Posterior cingulate gyrus (tissue), 11 donors: ENCODE results near the gene SOX13.
"Not testable (repeated sequence)": the region's sequence is repeated elsewhere in the genome, so short reads cannot be mapped to it uniquely, and the experiment has no call there.

Source experiments
- DNase-seq, 10 donors: peaks; one replicate each; pipeline versions ENCODE4 v3.0.0 to v3.0.0-alpha.2; 2020 to 2021; ENCODE audit warnings: mixed read lengths in 3 of 10
- intact Hi-C: fragments of 100-400 bp; cut with DNase I; formaldehyde crosslinking; loops from one replicate; pipeline ENCODE4 v1.15.1; 2023

SOX13 gene

DNA sequence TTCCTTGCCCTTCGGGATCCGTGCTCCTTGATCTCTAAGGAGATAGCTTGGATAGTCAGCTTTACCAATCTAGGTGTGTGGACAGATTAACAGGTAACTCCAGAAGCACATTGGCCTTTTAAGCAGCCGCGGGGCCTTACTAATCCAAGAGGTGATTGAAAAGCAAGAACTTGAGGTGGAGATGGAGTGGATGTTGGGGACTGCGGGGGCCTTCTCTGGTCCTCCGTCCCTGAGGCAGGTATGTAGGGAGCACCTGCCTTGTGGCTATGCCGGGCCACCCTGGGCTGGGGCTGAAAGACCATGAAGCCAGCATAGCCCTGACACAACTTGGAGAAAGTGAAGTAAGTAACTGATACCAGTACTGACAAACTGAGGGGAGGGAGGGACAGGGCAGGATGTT lies 10.6 kb downstream of the SOX13 start:
- DNase-seq = peak in 1 of 10 donors; percentile 67
- intact Hi-C loops = no loop called here

DNA sequence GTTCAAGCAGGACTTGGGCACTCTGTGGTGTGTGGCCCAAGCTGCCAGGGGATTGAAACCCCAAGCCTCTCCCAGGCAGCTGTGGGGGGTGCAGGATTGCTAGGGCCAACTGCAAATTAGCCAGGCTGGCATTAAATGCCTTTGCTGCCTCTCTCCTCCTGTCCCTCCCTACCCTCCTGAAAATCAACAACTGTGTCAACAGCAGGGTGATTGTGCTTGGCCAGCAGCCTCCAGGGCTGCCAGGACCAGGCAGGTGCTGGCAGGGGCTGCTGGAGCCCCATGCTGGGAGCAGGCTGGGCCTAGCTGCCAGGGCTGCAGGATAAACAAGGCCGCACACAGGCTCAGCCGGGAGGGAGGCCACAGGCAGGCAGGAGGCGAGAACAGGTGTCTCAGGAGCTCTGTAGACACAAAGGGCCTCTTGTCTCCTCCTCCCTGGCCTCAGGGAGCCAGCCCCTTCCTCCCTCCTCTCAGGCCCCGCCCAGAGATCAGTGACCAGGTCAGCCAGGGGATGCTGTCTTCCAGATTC lies 11.4 kb downstream of the SOX13 start:
- intact Hi-C loops = no loop called here
- peak in 8 of 10 donors; percentile 13 to 91 (median 62) for DNase-seq

DNA sequence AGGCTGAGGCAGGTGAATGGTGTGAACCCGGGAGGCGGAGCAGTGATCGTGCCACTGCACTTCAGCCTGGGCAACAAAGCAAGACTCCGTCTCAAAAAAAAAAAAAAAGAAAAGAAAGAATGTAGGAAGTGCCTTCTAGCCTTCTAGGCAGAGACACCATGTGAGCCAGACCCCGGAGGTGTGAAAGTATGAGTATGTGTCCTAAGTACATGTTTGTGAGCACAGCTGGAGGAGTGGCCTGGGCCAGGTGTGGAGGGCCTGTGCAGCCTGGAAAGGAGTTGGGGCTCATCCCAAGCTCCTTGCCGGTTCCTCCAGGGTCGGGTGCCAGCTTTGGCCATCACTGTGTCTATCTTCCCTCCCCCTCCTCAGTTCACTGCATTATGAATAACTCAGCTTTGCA lies 13.0 kb downstream of the SOX13 start:
- peak in 2 of 10 donors; percentile 29 to 72 for DNase-seq
- intact Hi-C loops = no loop called here

DNA sequence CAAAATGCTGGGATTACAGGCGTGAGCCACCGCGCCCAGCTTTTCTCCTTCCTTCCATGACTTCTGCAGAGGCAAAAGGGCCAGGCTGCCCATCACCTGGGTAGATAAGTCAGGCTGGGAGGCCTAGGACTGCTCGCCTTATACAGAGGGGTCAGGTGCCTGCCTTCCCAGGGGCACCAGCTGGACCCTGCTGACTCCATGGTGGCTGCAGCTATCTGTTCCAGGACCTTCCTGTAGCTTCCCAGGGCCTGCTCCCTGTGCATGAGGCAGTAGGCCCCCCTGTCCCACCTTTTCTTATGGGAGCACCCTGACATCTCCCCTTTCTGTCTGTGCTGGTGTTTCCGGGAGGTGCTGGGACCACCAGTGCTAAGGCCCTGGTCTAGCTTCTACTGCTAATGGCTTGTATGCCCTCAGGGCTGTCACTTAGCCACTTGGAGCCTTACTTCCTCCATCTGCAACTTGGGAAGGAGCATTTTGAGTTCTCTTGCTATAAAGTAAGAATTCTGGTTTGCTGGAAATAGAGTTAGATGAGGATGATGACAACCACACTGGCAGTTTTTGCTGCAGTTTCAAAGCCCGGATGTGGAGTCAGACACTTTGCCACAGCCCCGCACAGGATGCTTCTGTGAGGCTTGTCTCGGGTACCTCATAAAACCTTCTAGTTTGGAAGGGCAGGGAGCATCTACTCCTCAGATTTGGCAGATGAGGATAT lies 14.4 kb downstream of the SOX13 start:
- intact Hi-C loops = no loop called here

DNA sequence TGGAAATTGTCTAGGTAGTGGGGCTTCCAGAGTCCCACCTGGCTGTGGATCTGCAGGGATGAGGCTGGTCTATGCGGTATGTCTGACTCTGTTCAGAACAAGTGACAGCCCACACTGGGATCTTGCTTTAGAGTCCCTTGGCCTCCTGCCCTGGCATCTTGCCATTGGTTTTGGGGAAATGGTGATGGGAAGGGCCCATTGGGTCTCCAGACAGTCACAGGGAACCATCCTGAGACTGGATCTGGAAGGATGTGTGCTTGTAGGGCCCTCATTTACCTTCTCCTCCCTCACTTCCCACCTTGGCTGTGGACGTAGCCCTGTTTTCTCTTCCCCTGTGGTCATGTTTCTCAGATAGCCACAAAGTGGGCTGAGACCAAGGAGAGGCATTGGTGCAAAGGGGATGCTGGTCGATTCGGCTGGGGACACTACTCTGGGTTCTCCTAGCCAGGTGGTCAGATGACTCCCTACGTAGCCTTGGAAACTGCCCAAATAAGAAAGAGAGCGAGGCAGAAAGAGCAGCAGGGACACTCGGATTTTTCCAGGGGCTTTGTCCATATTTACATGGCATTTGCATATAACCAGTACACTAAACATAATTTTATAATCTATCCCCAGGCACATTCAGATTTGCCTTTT lies 15.1 kb downstream of the SOX13 start:
- intact Hi-C loops = no loop called here
- DNase-seq = peak in 2 of 10 donors; percentile 11 to 57

More for the DNA sequence above, 14.4 kb downstream of the SOX13 start:
- peak in 2 of 10 donors; percentile 66 to 69 for DNase-seq

DNA sequence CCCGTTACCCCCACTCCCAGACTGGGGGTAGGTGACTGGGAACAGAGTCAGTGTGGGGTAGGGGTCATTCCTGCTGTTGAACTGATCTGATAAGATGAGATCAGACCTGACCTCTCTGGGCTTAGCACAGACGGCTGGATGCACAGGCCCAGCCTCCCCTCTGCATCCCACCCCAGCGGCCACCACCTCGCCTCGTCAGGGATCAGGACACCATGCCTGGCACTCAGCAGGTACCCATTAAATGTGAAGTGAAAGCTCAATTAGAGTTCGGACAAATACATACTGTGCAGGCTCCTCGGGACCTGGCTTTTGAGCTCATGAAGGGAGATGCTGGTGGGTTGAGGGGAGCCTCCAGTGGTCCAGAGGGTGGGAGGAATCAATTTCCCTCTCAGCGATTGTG lies 15.7 kb downstream of the SOX13 start:
- intact Hi-C loops = no loop called here
- peak in 2 of 10 donors; percentile 20 to 43 for DNase-seq

DNA sequence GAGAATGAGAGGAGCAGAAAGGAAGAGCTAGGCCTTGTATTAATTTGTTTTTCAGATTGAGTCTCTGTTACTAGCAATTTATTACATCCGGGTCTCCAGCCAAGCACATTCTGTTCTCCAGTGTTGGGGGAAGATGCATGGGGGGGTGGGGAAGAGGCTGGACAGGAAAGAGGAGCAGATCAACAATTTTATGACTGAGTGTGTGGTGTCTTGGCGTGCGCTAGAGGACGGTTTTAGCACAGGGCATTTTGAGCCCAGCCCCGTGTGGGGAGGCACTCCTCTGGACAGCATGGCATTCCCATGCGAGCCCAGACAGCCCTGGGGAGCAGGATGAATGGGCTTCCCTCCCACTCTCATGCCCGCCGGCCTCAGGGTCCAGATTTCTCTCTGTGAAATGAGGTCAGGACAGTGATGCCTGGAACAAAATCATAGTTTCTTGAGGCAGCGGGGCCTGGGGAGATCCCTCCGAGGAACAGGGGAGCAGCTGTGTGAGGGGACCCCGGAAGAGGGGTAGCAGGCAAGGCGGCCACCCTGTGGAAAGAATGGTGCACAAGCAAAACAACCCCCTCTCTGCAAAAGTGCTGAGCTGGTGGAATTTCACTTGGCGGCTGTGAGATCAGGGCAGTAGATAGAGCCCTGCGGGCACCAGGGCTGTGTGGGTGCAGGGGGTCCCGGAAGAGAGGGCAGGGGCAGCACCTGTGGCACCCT lies 16.3 kb downstream of the SOX13 start:
- intact Hi-C loops = no loop called here
- peak in 2 of 10 donors; percentile 64 to 79 for DNase-seq

DNA sequence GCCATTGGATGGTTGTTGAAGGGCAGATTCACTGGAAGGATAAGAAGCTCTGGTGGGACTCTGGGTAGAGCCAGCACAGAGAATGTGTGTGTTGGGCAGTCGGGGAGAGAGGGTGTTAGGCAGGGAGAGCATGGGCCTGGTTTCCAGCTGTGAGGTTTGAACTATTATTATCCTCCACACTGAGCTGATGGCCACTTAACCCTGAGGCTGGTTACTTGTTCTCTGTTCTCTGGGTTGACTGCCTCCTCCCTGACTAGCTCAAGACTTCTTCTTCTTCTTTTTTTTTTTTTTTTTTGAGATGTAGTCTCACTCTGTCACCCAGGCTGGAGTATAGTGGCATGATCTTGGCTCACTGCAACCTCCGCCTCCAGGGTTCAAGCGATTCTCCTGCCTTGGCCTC lies 17.2 kb downstream of the SOX13 start:
- DNase-seq = peak in 1 of 10 donors; percentile 15
- intact Hi-C loops = not testable (repeated sequence)

DNA sequence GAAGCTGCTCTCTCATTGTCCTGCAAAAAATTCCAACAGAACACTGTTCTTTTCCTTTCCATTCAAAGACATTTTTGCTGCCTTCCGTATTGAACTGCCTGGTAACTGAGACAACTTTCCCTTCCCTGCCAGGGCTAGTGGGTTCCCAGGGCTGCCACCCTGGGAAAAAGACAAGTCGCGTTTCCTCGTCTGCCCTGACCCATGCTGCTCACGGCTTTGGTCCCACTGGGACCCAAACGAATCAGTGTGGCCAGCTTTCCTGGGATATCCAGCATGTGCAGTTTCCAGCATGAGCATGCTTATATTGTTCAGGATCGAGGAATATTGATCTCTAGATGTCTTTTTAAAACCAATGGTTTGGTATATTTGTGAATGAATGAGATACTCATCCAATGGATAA lies 18.2 kb downstream of the SOX13 start:
- intact Hi-C loops = no loop called here
- peak in 2 of 10 donors; percentile 12 to 16 for DNase-seq

DNA sequence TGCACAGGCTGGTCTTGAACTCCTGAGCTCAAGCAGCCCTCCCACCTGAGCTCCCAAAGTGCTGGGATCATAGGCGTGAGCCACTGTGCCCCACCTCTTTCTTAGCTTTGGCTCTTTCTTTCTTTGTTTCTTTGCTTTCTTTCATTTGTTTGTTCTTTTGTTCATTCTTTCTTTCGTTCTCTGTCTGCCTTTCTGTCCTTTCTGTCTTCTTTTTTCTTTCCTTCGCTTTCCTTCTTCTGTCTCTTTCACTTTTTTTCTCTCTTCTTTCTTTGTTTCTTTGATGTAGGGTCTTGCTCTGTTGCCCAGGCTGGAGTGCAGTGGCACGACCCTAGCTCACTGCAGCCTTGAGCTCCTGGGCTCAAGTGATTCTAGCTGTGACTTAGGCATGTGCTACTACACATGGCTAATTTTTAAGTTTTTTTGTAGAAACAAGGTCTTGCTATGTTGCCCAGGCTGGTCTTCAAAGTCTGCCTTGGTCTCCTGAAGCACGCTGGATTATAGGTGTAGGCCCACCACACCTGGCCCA lies 18.9 kb downstream of the SOX13 start:
- intact Hi-C loops = no loop called here
- peak in 1 of 10 donors; percentile 19 for DNase-seq

DNA sequence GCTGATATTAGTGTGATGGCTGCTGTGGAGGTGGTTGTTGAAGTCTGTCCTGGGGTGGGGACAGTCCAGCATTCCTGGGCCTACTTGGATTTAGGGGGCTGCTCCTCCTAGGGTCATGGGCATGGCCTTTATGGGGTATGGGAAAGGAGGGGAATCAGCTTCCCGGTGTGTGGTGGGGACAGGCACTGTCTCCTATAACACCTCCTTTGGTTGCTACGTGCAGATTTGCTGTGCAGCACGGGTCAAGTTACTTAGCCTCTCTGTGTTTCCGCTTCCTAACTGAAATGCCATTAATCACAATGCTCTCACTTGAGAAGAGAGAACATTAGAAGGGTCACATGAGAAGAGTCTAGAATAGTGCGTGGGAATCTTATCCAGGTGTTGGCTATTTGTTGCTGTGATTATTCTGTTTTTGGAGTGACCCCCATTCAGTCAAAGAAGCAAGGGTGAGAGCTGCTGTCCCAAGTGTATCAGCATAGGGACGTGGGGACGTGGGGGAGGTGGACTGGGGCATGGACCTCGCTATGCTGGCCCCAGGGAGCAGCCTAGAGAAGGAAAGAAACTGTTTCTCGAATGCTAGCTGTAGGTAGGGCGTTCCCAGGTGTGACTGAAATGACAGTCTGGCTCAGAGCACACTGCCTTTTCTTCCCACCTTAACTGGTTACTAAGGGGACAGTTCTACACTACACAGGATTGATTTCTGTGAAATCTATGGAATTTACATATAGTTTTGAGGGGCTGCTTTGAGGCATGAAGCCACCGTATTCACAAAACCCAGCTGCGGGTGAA lies 19.9 kb downstream of the SOX13 start:
- DNase-seq = peak in 2 of 10 donors; percentile 15 to 52

DNA sequence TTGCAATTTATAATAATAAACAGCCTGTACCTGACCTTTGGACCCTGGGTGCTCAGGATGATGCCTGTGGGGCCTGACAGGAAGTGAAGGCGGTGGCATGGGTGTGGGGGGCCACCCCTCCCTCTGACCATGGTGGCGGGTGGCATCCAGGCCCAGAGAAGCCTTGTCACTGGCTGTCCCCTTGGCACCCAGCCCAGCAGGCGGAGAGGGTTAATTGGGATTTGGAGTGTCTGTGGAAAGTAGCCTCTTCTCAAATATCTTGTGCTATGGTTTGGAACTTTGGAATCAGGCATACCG lies 20.5 kb downstream of the SOX13 start:
- peak in 2 of 10 donors; percentile 54 to 80 for DNase-seq
- intact Hi-C loops = no loop called here

More for the DNA sequence above, 19.9 kb downstream of the SOX13 start:
- intact Hi-C loops = no loop called here

DNA sequence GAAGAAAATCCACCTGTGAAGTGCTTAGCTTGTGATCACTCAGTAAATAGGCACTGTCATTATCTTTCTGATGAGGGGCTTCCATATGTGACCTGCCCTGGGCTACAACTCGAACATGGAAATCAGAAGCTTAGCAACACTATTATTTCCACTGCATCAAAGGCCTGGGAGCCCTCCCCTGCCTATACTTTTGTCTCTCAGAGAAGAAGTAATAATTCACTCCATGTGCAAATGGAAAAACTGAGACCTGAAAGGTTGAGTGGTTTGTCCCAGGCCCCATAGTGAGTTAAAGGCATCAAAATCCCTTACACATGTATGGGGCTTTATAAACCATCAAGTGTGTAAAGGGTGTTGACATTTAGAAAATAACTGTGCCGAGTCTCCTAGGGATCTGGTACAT lies 20.9 kb downstream of the SOX13 start:
- intact Hi-C loops = no loop called here
- DNase-seq = peak in 1 of 10 donors; percentile 1

DNA sequence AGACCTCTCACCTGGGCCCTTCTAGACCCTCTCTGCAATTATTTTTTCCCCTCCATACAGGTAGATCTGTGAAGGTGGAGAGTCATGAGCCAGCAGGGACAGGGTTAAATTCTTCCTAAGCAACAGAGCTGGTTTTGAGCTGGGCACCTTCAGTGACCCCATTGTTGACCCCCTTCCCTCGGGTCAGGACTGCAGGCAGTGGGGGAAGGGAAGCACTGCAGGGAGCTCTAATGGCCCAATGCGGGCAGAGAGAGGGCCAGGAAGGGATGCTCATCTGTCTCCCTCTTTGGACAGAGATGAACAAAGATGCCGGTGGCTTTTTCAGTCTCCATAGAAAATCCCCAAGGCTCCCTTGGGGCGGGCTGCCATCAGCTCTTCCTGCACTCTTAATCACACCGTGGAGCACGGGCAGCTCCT lies 21.4 kb downstream of the SOX13 start:
- DNase-seq = peak in 1 of 10 donors; percentile 21
- intact Hi-C loops = no loop called here

DNA sequence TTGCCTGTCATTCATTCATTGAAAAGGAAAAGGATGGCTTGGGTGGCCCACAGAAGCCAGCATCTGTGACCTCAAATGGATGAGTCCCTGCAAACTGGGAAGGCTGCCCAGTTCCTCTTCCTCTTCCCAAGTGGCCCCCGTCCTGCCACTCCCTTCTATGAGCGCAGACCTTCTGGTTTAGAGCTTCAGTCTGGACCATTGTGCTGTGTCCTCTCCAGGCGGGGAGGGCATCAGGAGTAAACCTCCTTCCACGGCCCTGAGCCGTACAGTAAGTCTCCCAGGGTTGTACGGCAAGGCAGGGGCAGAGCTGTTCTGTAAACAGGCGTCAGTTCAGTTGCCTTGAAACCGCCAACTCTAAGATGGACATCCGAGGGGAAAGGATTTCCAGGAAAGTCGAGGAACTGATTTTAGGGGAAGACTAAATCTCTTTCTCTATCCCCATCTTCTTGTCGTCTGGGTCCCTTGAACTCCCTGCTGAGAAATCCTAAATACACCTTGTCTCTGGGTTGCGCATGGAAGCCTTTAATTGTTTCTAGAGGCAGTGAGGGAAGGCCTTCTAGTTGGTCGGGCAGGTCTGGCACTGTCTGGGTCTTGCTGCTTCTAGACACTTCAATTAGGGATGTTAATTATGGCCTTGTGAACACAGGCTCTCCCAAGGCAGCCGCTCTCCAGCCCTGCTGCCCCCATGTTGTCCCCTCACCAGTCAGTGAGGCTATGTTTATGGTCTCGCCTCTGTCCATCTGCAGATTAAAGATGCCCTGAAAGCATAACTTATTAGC lies 22.1 kb downstream of the SOX13 start:
- peak in 2 of 10 donors; percentile 30 to 55 for DNase-seq
- intact Hi-C loops = no loop called here

DNA sequence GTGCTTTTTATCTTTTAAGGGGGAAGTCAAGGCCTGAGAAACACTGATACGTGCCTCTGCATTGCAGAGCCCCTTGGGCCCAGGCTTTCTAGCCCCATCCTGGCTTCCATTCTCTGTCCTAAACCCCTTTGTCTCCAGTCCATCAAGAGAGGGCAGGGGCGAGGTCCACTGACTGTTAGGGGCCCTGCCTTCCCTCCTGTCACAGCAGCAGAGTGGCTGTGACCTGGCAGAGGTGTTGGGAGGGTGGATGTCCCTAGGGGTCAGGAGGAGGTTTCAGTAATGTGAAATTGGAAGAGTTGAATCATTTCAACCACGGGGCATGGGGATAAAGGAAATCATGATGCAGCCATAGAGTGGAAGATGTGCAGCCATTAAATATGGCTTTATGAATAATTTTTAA lies 24.0 kb downstream of the SOX13 start:
- no peak for DNase-seq
- intact Hi-C loops = no loop called here

DNA sequence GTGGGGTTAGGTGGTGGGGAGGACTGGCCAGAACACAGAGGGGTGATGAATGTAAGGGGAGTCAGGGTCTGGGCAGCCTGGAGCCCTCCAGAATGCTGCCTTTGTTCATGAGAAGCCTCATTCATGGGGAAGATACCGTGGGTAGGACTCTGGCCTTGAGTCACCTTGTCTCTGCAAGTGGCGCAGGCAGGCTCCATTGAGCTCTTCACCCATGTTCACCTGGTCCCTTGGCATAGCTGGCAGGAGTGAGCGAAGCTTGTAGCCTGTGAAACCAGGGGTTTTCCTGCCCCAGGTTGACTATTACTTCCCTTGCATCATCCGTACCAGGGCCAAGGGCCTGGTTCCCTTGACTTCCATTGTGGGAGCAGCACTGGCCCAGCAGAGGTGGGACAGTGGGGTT lies 25.8 kb downstream of the SOX13 start:
- DNase-seq = no peak
- intact Hi-C loops = no loop called here

DNA sequence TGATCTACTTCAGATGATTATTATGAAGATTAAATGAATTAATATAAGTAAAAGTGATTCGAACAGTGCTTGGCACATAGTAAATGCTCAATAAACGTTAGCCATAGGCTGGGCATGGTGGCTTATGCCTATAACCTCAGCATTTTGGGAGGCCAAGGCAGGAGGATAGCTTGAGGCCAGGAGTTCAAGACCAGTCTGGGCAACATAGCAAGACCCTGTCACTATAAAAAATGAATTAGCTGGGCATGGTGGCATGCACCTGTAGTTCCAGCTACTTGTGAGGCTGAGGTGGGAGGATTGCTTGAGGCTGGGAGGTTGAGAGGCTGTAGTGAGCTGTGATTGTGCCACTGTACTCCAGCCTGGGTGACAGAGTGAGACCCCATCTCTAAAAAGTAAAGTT lies 26.8 kb downstream of the SOX13 start:
- intact Hi-C loops, DNase-seq: not testable (repeated sequence)

DNA sequence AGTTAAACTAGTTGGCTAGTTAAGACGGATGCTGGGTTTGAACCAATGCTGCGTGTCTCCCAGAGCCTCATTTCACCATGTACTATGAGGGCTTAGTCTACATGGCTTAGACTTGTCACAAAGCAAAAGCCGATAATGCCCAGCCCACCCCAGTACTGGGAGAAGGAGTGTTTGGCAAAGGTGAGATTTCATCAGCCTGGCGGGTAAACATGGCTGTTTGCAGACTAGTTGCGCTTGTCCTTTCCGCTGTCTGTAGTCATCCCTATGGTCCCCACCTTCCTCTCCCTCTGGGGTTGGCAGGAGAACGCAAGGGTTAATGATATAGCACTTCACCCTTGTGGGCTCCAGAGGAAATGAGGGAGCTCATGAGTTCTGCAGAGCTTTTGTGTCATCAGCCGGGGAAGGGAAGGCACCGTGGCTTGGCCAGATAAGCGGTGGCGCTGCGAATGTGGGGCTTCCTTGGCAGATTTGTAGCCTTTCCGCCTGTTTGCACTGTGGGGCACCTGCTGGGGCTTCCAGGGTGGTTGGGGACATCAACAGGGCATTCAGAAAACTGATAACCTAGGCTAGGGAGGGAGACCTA lies 29.2 kb downstream of the SOX13 start:
- no peak for DNase-seq
- intact Hi-C loops = no loop called here
